Activated naive CD4-positive, alpha-beta T cell treated with anti-CD3 and anti-CD28 coated beads, Interleukin-2, amount 10 ng/mL, durations not matched to agents 7 days and 5 days (primary cell): ENCODE results near the gene PRM3.

Experiments
- CTCF ChIA-PET: fragments of 350-600 bp; sonication (Branson Sonifier 250); formaldehyde crosslinking; loops from one replicate; lab custom pipeline; 2021; ENCODE audit warnings: antibody characterized with exemption; lab: Charles Lee
- DNase-seq: peaks from one replicate; pipeline ENCODE4 v3.0.0-alpha.2; 2020
- H3K27ac Mint-ChIP-seq: one replicate; pipeline ENCODE4 v1.8.0; 2021; ENCODE audit warnings: mild to moderate bottlenecking, moderate library complexity, mixed read lengths
- H3K27me3 Mint-ChIP-seq: one replicate; pipeline ENCODE4 v1.8.0; 2021; ENCODE audit warnings: mild to moderate bottlenecking, mixed read lengths
- H3K36me3 Mint-ChIP-seq: one replicate; pipeline ENCODE4 v1.8.0; 2021; ENCODE audit warnings: mixed read lengths
- H3K4me1 Mint-ChIP-seq: one replicate; pipeline ENCODE4 v1.8.0; 2021; ENCODE audit warnings: mixed read lengths
- H3K4me3 Mint-ChIP-seq: one replicate; pipeline ENCODE4 v1.8.0; 2021; ENCODE audit warnings: mild to moderate bottlenecking, moderate library complexity, mixed read lengths
- H3K9me3 Mint-ChIP-seq: one replicate; pipeline ENCODE4 v1.8.0; 2021; ENCODE audit warnings: mixed read lengths

The PRM3 gene

DNA sequence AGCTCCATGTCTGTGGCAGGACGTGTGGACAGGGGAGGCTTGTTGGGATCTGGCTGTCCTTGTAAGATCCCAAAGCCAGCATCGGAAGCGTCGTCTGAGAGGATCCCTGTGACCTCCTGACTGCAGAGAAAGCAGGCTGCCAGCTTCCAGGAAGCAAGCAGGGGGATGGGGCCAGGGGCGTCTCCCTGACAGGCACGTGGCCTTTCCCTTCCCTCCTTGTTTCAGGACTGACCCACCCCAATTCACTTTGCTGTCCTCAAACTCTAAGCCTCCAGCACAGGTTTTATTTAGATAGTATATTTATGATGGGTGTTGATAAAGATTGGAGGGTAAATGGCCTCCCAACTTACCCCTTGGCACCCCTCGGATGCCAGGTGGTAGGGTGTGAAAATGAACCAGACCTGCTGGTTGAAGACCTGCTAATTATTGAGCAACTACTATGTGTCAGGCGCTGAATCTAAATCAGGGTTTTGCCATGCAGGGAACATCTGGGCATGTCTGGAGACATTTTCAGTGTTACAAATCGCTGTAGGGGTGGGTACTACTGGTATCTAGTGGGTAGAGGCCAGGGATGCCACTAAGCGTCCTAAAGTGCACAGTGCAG, 42.0 kb downstream of the PRM3 start:
- H3K36me3 Mint-ChIP-seq = peaks cover 3% of the 10 kb centered on the region
- H3K27me3 Mint-ChIP-seq = no peaks in the 10 kb centered on the region
- H3K9me3 Mint-ChIP-seq = no peaks in the 10 kb centered on the region
- peak overlapping the region; percentile 12 for H3K4me3 Mint-ChIP-seq
- H3K4me1 Mint-ChIP-seq = peaks cover 88% of the 10 kb centered on the region
- CTCF ChIA-PET = no interaction called here
- DNase-seq = no peak
- peak overlapping the region; percentile 99 for H3K27ac Mint-ChIP-seq

DNA sequence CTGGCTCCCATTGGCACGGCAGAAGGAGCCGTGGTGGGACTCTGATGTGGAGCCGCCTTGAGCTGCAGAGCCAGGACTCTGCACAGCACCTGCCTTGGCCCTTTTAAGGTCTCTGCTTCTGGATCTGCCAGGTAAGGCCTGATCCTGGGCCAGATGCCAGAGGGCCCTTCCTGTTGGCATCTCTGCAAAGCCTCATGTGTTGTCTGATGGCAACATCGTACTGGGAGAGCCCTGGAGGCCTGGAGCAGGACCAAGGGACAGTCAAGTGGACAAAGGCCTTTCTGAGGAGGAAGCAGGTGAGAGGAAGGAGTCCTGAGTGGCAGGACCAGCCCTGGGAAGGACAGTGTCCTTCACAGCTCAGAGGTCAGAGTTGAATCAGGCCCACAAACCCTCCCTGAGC, 43.5 kb downstream of the PRM3 start:
- Mint-ChIP-seq H3K27ac (peak overlapping the region; percentile 79), H3K4me1 (peaks cover 92% of the 10 kb centered on the region), H3K27me3 (no peaks in the 10 kb centered on the region), H3K9me3 (no peaks in the 10 kb centered on the region), H3K4me3 (no peak overlapping the region), H3K36me3 (peaks cover 3% of the 10 kb centered on the region)
- no peak for DNase-seq
- CTCF ChIA-PET = interaction anchor here (0.6 kb wide), 1 partner anchor 30 kb away, joined by 3 read pairs; no protein-coding TSS in a partner anchor

DNA sequence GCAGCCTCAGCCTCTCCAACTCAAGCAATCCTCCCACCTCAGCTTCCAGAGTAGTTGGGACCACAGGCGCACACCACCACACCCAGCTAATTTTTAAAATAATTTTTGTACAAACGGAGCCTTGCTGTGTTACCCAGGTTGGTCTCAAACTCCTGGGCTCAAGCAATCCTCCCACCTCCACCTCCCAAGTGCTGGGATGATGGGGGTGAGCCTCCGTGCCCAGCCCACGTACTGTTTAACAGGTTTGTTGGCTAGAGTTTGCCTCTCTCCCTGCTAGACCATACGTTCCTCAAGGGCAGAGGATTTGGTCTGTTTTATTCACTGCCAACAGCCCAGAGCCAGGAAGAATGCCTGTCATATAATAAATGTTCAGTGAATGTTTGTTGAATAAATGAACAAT, 44.0 kb downstream of the PRM3 start:
- H3K27ac Mint-ChIP-seq = peak overlapping the region; percentile 59
- DNase-seq = no peak
- no peaks in the 10 kb centered on the region for H3K9me3 Mint-ChIP-seq
- peaks cover 3% of the 10 kb centered on the region for H3K36me3 Mint-ChIP-seq
- H3K4me1 Mint-ChIP-seq = peaks cover 93% of the 10 kb centered on the region
- H3K4me3 Mint-ChIP-seq = no peak overlapping the region
- H3K27me3 Mint-ChIP-seq = no peaks in the 10 kb centered on the region
- CTCF ChIA-PET = interaction anchor here (0.6 kb wide), 1 partner anchor 29 kb away, joined by 3 read pairs; no protein-coding TSS in a partner anchor

DNA sequence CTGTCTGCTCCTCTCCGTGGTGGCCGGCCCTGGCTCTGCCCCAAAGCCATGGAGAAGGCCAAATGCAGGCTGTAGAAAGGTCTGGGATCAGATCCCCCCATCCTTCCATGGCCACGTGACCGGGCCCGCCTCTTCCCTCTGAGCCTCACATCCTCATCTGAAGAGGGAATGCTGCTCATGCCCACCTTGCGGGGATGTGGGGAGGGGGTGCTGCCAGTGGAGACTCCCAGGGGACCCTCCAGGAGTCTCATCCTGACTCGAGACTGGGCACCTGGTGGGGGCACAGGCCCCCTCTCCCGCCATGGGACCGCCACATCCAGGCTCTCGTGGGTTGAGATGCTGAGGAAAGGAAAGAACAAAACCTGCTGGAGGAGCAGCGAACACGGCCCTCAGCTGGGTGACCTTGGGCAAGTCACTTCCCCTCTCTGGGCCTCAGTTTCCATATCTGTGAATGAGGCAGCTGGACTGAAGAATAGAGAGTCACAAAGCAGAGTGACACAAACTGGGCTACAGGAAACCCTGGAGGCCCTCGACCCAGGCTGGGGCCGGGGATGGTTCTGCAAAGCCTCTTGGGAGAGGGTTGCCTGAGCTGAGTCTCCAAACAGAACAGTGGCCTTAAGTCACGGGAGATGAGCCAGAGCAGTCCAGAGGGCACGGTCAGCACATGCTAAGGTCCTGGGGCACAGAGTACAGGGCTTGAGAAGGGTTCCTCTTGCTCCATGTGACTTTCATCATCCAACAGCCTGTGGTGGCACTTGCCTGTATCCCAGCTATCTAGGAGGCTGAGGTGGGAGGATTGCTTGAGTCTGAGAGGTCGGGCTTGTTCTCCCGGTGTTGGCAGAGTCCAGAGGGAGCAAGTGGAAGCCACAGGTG, 47.5 kb downstream of the PRM3 start:
- no peaks in the 10 kb centered on the region for H3K27me3 Mint-ChIP-seq
- H3K4me3 Mint-ChIP-seq = peak overlapping the region; percentile 67
- H3K27ac Mint-ChIP-seq = peak overlapping the region; percentile 99
- peaks cover 3% of the 10 kb centered on the region for H3K36me3 Mint-ChIP-seq
- DNase-seq = no peak
- no peaks in the 10 kb centered on the region for H3K9me3 Mint-ChIP-seq
- H3K4me1 Mint-ChIP-seq = peaks cover 89% of the 10 kb centered on the region
- CTCF ChIA-PET = interaction anchor here (0.5 to 1.9 kb wide), 11 partner anchors 8 to 263 kb away, joined by 3 to 16 read pairs (median 3); partner anchors contain the start of gene SOCS1

DNA sequence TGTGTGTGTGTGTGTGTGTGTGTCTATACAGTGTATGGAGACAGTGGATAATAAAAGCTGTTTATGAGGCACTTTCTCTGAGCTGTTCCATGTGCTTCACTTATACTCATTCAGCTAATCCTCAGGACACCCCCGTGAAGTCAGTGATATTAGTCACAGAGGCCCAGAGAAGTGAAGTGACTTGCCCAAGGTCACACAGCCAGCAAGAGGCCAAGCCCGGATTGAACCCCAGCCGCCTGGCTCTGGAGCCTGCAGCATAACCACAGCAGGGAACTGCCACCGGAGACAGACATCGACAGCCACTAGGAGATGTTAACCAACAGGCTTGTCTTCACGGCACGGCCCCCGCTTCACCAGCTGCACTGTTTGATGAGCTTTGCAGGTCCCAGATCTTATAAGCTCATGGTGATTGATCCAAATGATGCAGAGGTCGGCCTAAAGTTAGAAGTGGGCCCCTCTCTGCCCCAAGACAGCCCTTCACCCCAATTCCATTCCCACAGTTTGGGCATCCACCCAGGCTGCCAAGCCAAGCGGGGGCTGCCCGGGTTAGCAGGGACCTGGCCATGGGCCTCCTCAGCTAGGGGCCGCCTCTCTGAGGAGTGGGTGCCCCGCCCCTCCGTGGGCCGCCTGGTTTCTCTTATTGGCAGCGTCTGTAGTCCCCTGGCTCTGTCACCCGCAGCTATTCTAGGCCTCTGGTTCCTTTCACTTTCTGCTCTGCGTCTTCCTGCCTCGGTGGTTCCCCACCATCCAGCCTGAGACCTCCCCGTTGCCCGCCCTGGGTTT, 48.3 kb downstream of the PRM3 start:
- Mint-ChIP-seq H3K27ac (peak overlapping the region; percentile 99), H3K4me1 (peaks cover 90% of the 10 kb centered on the region), H3K4me3 (peak overlapping the region; percentile 67), H3K36me3 (peaks cover 2% of the 10 kb centered on the region), H3K27me3 (no peaks in the 10 kb centered on the region), H3K9me3 (no peaks in the 10 kb centered on the region)
- peak; percentile 91 for DNase-seq
- CTCF ChIA-PET = interaction anchor here (0.5 to 1.9 kb wide), 12 partner anchors 8 to 262 kb away, joined by 3 to 16 read pairs (median 4); partner anchors contain the start of gene SOCS1

DNA sequence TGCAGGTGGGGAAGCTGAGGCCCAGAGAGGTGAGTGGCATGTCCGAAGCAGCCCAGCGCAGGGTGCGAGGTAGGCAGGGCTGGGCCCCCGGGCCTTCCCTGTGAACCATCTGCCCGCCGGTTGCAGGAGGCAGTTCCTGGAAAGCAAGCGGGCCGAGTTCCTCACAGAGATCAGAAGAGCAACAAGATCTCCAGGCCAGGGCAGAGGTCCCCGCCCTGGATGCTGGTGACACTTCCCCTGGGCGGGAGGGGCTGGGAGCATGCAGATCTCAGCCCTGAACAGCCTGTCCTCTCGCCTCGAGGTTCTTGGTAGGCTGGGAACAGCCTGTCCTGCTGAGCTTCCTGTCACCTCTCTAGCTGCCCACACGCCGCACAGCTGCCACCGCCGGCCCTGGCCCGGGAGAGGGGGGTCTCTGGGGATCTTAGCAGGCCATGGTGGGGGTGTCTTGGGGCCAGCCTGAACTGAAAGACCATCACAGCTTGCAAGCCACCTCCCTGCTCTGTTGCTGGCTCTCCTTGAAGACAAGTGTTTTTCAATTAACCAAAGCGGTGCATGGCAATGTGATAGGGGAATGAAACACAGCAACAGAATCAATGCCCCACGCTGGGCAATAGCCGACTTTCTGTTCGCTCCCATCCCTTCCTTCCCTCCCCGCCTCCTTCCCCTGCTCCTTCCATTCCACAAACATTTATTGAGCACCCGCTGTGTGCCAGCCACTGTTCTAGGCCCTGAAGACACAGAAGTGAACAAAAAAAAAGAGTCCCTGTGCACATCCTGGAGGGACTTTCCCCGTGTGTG, 49.1 kb downstream of the PRM3 start:
- Mint-ChIP-seq H3K27ac (peak overlapping the region; percentile 99), H3K9me3 (peaks cover under 1% of the 10 kb centered on the region), H3K4me1 (peaks cover 87% of the 10 kb centered on the region), H3K4me3 (peak overlapping the region; percentile 67), H3K36me3 (peaks cover under 1% of the 10 kb centered on the region), H3K27me3 (no peaks in the 10 kb centered on the region)
- peak; percentile 88 for DNase-seq
- CTCF ChIA-PET = interaction anchor here (0.7 to 1.9 kb wide), 10 partner anchors 9 to 261 kb away, joined by 3 to 16 read pairs (median 4); partner anchors contain the start of gene SOCS1
